Stimulated activated naive B cell treated with anti-CD40 and anti-IgM and Interleukin-4, amounts not matched to agents 10 μg/mL and 1 μg/mL and 100 μg/mL, for 72 hours (primary cell): ENCODE measurements around the gene CSDE1.

Experiments used
- ATAC-seq, 2 donors: fragments of 150-1000 bp; cut with Tn5 transposase; replicated peaks; 2 replicates each; pipeline ENCODE4 v1.10.0; 2021; ENCODE audit warnings: moderate library complexity in 1 of 2
- DNase-seq: peaks from one replicate; pipeline ENCODE4 v3.0.0; 2021
- H3K27ac Mint-ChIP-seq: one replicate; pipeline ENCODE4 v1.8.0; 2022; ENCODE audit warnings: mild to moderate bottlenecking, mixed read lengths
- H3K27me3 Mint-ChIP-seq, 2 donors: one replicate each; pipeline ENCODE4 v1.8.0; 2022; ENCODE audit warnings: mixed read lengths in 2 of 2
- H3K36me3 Mint-ChIP-seq, 2 donors: one replicate each; pipeline ENCODE4 v1.8.0; 2022; ENCODE audit warnings: mixed read lengths in 2 of 2, mild to moderate bottlenecking in 1 of 2
- H3K4me1 Mint-ChIP-seq, 2 donors: one replicate each; pipeline ENCODE4 v1.8.0; 2022; ENCODE audit warnings: mixed read lengths in 2 of 2, mild to moderate bottlenecking in 1 of 2
- H3K4me3 Mint-ChIP-seq, 2 donors: one replicate each; pipeline ENCODE4 v1.8.0; 2022; ENCODE audit warnings: mild to moderate bottlenecking in 2 of 2, mixed read lengths in 2 of 2, moderate library complexity in 1 of 2
- H3K9me3 Mint-ChIP-seq, 2 donors: one replicate each; pipeline ENCODE4 v1.8.0; 2022; ENCODE audit warnings: mixed read lengths in 2 of 2, mild to moderate bottlenecking in 1 of 2

The CSDE1 gene

DNA sequence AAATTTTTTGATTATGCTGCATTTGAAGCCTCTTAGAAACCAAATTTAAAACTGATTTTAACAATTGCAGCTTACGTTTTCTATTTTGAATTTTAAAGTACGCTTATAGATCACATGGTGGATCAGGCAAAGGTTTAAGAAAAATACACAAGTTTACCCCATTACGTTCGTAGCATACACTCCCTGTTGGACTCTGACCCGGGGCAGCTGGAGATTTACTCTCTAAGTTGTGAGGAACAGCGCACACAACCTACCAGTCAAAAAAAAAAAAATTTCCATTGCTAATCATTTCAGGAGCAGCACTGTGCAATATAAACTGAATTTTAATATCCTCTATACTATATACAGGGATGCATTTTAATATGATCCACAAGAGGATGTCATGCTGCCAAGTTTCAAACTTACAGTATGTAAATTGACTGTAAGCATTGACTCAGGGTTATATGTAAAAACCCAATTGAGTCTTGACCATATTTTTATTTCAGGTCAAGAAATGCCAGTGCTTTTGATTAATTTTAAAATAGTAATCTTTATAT is 20.4 kb downstream of the CSDE1 start:
- ATAC-seq (no peak), DNase-seq (no peak)
- Mint-ChIP-seq H3K27me3 (no peaks in the 10 kb centered on the region), H3K36me3 (peaks cover 28 to 32% of the 10 kb centered on the region in 2 donors), H3K9me3 (no peaks in the 10 kb centered on the region), H3K4me1 (peaks cover 6 to 13% of the 10 kb centered on the region in 2 donors), H3K4me3 (no peak overlapping the region), H3K27ac (no peak overlapping the region)

DNA sequence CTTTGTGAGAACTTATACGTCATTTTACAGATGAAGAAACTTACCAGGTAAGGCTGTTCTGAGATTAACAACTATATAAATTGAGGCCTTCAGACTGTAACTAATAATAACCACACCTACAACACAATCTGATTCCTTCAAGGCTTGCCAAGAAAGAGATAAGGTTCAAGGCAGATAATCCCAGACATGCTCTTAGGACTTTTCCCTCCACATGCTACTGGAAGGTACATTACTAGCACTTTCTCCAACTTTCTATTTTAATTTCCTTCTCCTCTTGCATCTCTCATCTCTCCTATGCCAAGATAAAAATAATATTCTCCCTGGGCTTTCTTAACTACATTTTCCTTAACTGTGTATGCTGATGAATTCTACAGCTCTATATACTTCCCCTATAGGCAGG is 22.3 kb downstream of the CSDE1 start:
- Mint-ChIP-seq H3K4me1 (peaks cover 0 to 7% of the 10 kb centered on the region in 2 donors), H3K27ac (no peak overlapping the region), H3K27me3 (no peaks in the 10 kb centered on the region), H3K36me3 (peaks cover 27 to 31% of the 10 kb centered on the region in 2 donors), H3K9me3 (no peaks in the 10 kb centered on the region), H3K4me3 (no peak overlapping the region)
- ATAC-seq (no peak), DNase-seq (no peak)

DNA sequence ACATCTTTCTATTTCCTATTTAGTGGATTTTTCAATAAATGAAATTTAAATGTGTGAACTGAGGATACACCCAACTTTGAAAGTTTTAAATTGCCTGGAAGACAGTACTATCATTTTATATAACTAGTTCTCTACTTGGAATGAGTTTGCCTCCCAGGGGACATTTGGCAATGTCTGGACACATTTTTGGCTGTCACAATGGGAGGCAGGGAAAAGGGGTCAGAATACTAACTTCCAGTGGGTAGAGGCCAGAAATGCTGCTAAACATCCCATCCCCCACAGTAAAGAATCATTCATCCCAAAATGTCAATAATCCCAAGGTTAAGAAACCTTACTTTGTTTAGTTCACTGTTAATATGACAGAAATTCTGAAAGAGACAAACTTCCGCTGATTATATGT is 28.0 kb downstream of the CSDE1 start:
- Mint-ChIP-seq H3K4me3 (no peak overlapping the region), H3K36me3 (peaks cover 27 to 47% of the 10 kb centered on the region in 2 donors), H3K27ac (no peak overlapping the region)

GRCh38 chr1:114728553-114728952 is 29.2 kb downstream of the CSDE1 start:
- Mint-ChIP-seq H3K27ac (no peak overlapping the region), H3K27me3 (no peaks in the 10 kb centered on the region), H3K4me3 (no peak overlapping the region), H3K9me3 (no peaks in the 10 kb centered on the region), H3K36me3 (peaks cover 28 to 53% of the 10 kb centered on the region in 2 donors), H3K4me1 (no peaks in the 10 kb centered on the region)
- DNase-seq (no peak), ATAC-seq (no peak)

More for the DNA sequence above, 28.0 kb downstream of the CSDE1 start:
- Mint-ChIP-seq H3K27me3 (no peaks in the 10 kb centered on the region), H3K9me3 (no peaks in the 10 kb centered on the region), H3K4me1 (no peaks in the 10 kb centered on the region)
- ATAC-seq (no peak), DNase-seq (no peak)

GRCh38 chr1:114725230-114725629 is 32.6 kb downstream of the CSDE1 start:
- no peak for ATAC-seq
- H3K4me3 Mint-ChIP-seq, result no peak overlapping the region
- DNase-seq, result no peak
- no peaks in the 10 kb centered on the region for H3K9me3 Mint-ChIP-seq
- H3K27me3 Mint-ChIP-seq, result no peaks in the 10 kb centered on the region
- peaks cover 37 to 62% of the 10 kb centered on the region in 2 donors for H3K36me3 Mint-ChIP-seq
- H3K27ac Mint-ChIP-seq, result peak overlapping the region; percentile 59
- no peaks in the 10 kb centered on the region for H3K4me1 Mint-ChIP-seq

- H3K36me3 Mint-ChIP-seq, result peaks cover 42 to 63% of the 10 kb centered on the region in 2 donors
- peak overlapping the region; percentile 63 for H3K27ac Mint-ChIP-seq
- peaks cover 2 to 8% of the 10 kb centered on the region in 2 donors for H3K4me1 Mint-ChIP-seq
Measured at GRCh38 chr1:114723915-114724314, 33.9 kb downstream of the CSDE1 start.

DNA sequence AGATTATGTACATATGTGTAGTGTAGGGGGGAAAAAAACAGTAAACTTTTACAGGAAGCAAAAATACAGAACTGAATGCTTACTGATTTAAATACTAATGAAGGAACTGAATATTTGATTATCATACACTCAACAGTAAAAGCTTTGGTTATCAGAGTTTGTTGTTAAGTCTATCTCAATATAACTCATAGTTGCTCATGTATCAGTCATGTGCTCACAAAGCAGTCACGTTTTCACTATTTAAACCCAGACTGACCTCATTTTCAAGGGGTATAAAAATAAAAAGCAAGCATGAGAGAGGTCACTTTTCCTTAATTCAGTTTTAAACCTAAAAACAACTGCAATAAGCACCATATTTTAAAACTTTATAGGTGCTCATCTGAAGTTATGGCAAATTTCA is 34.3 kb downstream of the CSDE1 start:
- Mint-ChIP-seq H3K9me3 (no peaks in the 10 kb centered on the region), H3K27ac (no peak overlapping the region), H3K27me3 (no peaks in the 10 kb centered on the region), H3K4me3 (no peak overlapping the region), H3K4me1 (peaks cover 2 to 12% of the 10 kb centered on the region in 2 donors), H3K36me3 (peaks cover 46 to 67% of the 10 kb centered on the region in 2 donors)
- DNase-seq (no peak), ATAC-seq (no peak)

More at GRCh38 chr1:114723915-114724314, 33.9 kb downstream of the CSDE1 start:
- H3K4me3 Mint-ChIP-seq, result no peak overlapping the region
- ATAC-seq (no peak), DNase-seq (no peak)
- no peaks in the 10 kb centered on the region for H3K9me3 Mint-ChIP-seq
- no peaks in the 10 kb centered on the region for H3K27me3 Mint-ChIP-seq

DNA sequence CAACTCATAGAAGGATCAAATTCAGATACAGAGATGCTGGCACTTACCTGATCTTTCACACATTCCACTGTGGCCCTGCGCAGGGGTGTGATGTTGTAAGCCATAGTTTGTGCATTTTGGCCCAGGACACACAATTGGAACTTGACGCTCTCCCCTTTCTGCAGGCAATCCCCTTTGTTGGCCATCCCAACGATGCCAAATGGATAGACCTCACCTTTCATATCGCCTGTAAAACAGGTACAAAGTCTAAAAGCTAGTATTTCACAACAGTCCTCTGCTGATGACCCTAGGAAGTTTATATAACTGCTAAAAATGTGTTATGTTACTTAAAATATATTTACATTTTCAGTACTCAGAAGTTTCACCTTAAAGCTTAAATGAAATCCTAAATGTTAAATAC is 37.3 kb downstream of the CSDE1 start:
- no peak overlapping the region for H3K27ac Mint-ChIP-seq
- H3K9me3 Mint-ChIP-seq, result no peaks in the 10 kb centered on the region
- H3K36me3 Mint-ChIP-seq, result peaks cover 46 to 56% of the 10 kb centered on the region in 2 donors
- H3K4me3 Mint-ChIP-seq, result no peak overlapping the region
- no peaks in the 10 kb centered on the region for H3K27me3 Mint-ChIP-seq
- DNase-seq, result no peak
- peaks cover 4 to 13% of the 10 kb centered on the region in 2 donors for H3K4me1 Mint-ChIP-seq
- no peak for ATAC-seq

DNA sequence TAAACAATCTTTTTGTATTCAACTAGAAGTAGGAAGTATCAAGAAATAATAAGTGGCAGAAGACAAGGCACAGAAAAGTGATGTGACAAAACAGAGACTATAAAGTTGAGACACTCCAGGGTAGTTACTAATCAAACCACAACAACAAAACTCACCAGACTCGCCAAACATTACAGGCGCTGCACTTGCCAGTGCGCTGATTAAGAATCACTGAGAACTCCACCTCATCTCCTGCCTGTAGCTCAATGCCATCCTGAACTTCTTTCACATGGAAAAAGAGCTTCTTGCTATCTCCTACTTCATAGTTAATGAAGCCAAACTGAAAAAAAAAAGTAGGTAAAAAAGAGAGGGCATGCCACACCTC is 38.4 kb downstream of the CSDE1 start:
- peaks cover 42 to 49% of the 10 kb centered on the region in 2 donors for H3K36me3 Mint-ChIP-seq

GRCh38 chr1:114718661-114719423 is 38.9 kb downstream of the CSDE1 start:
- Mint-ChIP-seq H3K4me3 (no peak overlapping the region), H3K27me3 (no peaks in the 10 kb centered on the region), H3K36me3 (peaks cover 38 to 43% of the 10 kb centered on the region in 2 donors), H3K4me1 (peaks cover 4 to 13% of the 10 kb centered on the region in 2 donors), H3K27ac (peak overlapping the region; percentile 38), H3K9me3 (no peaks in the 10 kb centered on the region)
- no peak for ATAC-seq
- DNase-seq, result no peak

More for the DNA sequence above, 38.4 kb downstream of the CSDE1 start:
- ATAC-seq (no peak), DNase-seq (no peak)
- Mint-ChIP-seq H3K4me3 (no peak overlapping the region), H3K27me3 (no peaks in the 10 kb centered on the region), H3K9me3 (no peaks in the 10 kb centered on the region), H3K4me1 (peaks cover 4 to 13% of the 10 kb centered on the region in 2 donors), H3K27ac (peak overlapping the region; percentile 38)

GRCh38 chr1:114716304-114717170 is 41.2 kb downstream of the CSDE1 start, which contains the start of gene NRAS:
TSS of gene NRAS (minus strand) at chr1:114716771. CDS start at chr1:114716160, 611 bp downstream.
- peak; percentile 92 for DNase-seq
- Mint-ChIP-seq H3K4me3 (peak within 1 kb of the TSS; percentile 90 to 96), H3K9me3 (no peaks in the 10 kb centered on the region), H3K4me1 (peaks cover 4 to 19% of the 10 kb centered on the region in 2 donors), H3K27me3 (no peaks in the 10 kb centered on the region), H3K27ac (peak within 1 kb of the TSS; percentile 99), H3K36me3 (peaks cover 33 to 40% of the 10 kb centered on the region in 2 donors)
- ATAC-seq, result peak; percentile 97 to 98

- no peak for ATAC-seq
- Mint-ChIP-seq H3K27me3 (no peaks in the 10 kb centered on the region), H3K36me3 (peaks cover 29 to 36% of the 10 kb centered on the region in 2 donors), H3K4me1 (peaks cover 4 to 19% of the 10 kb centered on the region in 2 donors), H3K9me3 (no peaks in the 10 kb centered on the region), H3K4me3 (peak overlapping the region; percentile 90 to 96), H3K27ac (peak overlapping the region; percentile 99)
- no peak for DNase-seq
Measured at GRCh38 chr1:114715952-114716303, 41.9 kb downstream of the CSDE1 start.

GRCh38 chr1:114712977-114713376 is 44.8 kb downstream of the CSDE1 start:
- Mint-ChIP-seq H3K9me3 (no peaks in the 10 kb centered on the region), H3K4me3 (no peak overlapping the region), H3K27ac (no peak overlapping the region), H3K4me1 (peaks cover 4 to 6% of the 10 kb centered on the region in 2 donors), H3K36me3 (peaks cover 19 to 32% of the 10 kb centered on the region in 2 donors), H3K27me3 (no peaks in the 10 kb centered on the region)
- DNase-seq (no peak), ATAC-seq (no peak)

DNA sequence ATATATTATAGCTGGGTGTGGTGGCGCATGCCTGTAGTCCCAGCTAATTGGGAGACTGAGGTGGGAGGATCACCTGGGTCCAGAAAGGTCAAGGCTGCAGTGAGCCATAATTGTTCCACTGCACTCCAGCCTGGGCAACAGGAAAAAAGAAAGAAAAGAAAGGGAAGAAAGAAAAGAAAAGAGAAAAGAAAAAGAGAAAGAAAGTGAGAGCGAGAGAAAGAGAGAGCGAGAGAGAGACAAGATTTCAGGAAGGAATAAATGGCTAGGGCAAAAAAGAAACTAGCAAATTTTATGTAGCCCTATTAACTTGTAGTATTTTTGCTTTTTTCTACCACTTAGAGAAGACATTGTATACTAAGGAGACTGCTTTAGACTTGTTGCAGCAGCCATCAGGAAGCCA is 47.4 kb downstream of the CSDE1 start:
- no peak for DNase-seq
- Mint-ChIP-seq H3K27me3 (no peaks in the 10 kb centered on the region), H3K4me3 (no peak overlapping the region), H3K27ac (no peak overlapping the region), H3K4me1 (peaks cover 2 to 6% of the 10 kb centered on the region in 2 donors), H3K9me3 (no peaks in the 10 kb centered on the region), H3K36me3 (peaks cover 22 to 36% of the 10 kb centered on the region in 2 donors)
- ATAC-seq, result no peak
